ENCODE results near the gene TRIP4. TPM values are rescaled to one million over a fixed set of nuclear protein-coding genes. Genes with fewer than 3 reads are reported as not detected.

Gene TRIP4
- 23.2 TPM for total RNA-seq
- long read RNA-seq, transcript TRIP4-201 (13 exons, 2,045 nt): major isoform, 19 of 36 reads
- long read RNA-seq, partial matches to known transcripts: 4 of 36 reads
- long read RNA-seq, other reads (novel, unspliced or antisense): 13 of 36 reads

DNA sequence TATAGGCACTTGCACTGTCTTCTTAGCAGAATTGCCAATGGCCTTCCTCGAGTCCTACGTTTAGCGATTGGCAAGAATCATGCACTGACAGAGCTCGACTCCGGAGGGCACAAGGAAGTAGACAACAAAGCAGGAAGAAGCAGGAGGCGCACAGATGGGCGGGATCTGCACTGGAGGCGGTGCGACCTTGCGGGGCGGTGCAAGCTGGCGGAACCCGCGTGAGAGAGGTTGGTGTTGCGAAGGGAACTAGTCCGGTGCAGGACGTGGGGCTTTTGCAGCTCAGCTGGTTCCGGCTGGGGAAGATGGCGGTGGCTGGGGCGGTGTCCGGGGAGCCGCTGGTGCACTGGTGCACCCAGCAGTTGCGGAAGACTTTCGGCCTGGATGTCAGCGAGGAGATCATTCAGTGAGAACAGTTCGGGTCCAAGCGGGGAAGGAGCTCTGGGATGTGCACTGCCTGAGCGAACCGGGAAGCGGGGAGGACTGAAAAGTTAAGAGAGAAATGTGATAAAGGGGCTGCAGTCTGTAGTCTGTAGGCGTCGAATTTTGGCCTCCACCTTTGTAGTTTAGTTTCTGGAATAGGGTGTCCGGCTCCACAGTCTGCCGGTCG lies at the start of gene TRIP4:
Gene TRIP4 (plus strand): TSS at position 275 of the 607 bp plus-strand sequence. CDS start 28 bp downstream, at position 303.
- H3K27me3 ChIP-seq (ENCODE audit: low read depth): no peaks in the 10 kb centered on the region
- peaks cover 11% of the 10 kb centered on the region for H3K4me1 ChIP-seq
- DNase-seq (peak; percentile 98), ATAC-seq (peak; percentile 100)
- peaks cover 5% of the 10 kb centered on the region for H3K36me3 ChIP-seq
- H3K4me3 ChIP-seq: peak within 1 kb of the TSS; percentile 90
- TF ChIP-seq, protein P1, sequence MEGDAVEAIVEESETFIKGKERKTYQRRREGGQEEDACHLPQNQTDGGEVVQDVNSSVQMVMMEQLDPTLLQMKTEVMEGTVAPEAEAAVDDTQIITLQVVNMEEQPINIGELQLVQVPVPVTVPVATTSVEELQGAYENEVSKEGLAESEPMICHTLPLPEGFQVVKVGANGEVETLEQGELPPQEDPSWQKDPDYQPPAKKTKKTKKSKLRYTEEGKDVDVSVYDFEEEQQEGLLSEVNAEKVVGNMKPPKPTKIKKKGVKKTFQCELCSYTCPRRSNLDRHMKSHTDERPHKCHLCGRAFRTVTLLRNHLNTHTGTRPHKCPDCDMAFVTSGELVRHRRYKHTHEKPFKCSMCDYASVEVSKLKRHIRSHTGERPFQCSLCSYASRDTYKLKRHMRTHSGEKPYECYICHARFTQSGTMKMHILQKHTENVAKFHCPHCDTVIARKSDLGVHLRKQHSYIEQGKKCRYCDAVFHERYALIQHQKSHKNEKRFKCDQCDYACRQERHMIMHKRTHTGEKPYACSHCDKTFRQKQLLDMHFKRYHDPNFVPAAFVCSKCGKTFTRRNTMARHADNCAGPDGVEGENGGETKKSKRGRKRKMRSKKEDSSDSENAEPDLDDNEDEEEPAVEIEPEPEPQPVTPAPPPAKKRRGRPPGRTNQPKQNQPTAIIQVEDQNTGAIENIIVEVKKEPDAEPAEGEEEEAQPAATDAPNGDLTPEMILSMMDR (IDR thresholded peaks at IDR 0.05): no peak
- H3K27ac ChIP-seq: peak within 1 kb of the TSS; percentile 84
- intact Hi-C loops (cut with DNase I): no loop called here
- no peaks in the 10 kb centered on the region for H3K9me3 ChIP-seq

DNA sequence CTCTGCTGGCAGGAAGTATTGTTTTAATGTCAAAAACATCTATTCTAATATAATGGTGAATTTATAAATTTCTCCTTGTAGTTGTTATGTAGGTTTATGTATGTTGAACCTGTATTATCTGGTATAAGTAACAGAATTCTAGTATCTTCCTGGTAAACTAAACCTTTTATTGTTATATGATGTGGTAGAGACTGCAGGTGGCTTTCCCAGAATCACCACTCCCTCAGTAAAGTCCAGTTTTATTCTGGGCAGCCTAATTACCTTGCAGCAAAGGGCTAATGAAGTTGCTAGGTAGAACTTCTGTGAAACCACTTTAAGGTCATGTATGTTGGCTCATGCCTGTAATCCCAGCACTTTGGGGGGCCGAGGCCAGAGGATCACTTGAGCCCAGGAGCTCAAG lies 47.3 kb upstream of the TRIP4 start:
- Histone ChIP-seq H3K4me3 (no peak overlapping the region), H3K27me3 (ENCODE audit: low read depth) (no peaks in the 10 kb centered on the region), H3K4me1 (peaks cover 17% of the 10 kb centered on the region), H3K27ac (no peak overlapping the region), H3K9me3 (no peaks in the 10 kb centered on the region), H3K36me3 (peaks cover 11% of the 10 kb centered on the region)
- TF ChIP-seq, protein P1 (IDR thresholded peaks at IDR 0.05): no peak
- DNase-seq: no peak
- ATAC-seq: no peak
- intact Hi-C loops (cut with DNase I): no loop called here

DNA sequence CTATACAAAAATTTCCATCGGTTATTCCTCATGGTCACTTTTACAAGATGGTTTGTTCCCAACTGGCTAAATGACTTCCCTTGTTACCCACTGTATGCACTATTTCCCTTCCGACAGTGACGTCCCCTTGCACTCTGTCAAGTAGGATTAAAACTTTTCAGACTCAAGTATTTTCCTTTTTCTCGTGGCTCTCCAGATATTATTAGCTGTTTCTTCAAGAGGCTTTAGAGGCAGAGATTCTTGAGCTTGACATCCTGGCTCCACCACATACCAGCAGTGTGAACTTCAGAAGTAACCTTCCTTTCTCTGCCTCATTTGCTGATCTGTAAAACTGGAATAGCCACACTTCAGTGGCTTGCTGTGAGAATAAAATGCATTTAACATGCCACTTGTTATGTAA lies 45.7 kb upstream of the TRIP4 start:
- Histone ChIP-seq H3K9me3 (no peaks in the 10 kb centered on the region), H3K27ac (no peak overlapping the region), H3K36me3 (peaks cover 11% of the 10 kb centered on the region), H3K4me1 (peaks cover 18% of the 10 kb centered on the region), H3K4me3 (no peak overlapping the region), H3K27me3 (ENCODE audit: low read depth) (no peaks in the 10 kb centered on the region)
- ATAC-seq (peak; percentile 80 to 86), DNase-seq (no peak)
- TF ChIP-seq, protein P1 (IDR thresholded peaks at IDR 0.05): no peak
- intact Hi-C loops (cut with DNase I): no loop called here

DNA sequence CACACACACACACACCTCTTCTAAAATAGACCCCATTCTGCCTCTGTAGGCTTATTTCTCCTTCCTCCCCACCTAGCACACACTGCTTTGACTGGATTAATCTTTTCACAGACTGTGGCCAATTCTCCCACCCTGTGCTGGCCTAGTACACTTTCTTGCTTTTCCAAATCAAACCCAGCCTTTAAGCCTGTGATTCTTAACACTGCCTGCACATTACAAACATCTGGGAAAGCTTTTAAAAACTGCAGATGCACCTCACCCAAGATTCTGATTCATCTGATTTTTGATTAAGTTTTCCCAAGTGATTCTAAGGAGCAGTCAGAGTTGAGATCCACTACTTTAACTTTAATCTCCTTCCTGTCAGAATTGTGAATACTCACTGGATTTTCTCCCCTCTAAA lies 44.4 kb upstream of the TRIP4 start:
- H3K9me3 ChIP-seq: no peaks in the 10 kb centered on the region
- ATAC-seq: no peak
- H3K36me3 ChIP-seq: peaks cover 22% of the 10 kb centered on the region
- no peaks in the 10 kb centered on the region for H3K27me3 ChIP-seq (ENCODE audit: low read depth)
- no peak overlapping the region for H3K4me3 ChIP-seq
- H3K4me1 ChIP-seq: peaks cover 12% of the 10 kb centered on the region
- intact Hi-C loops (cut with DNase I): no loop called here
- H3K27ac ChIP-seq: no peak overlapping the region
- TF ChIP-seq, protein P1 (IDR thresholded peaks at IDR 0.05): no peak
- no peak for DNase-seq

DNA sequence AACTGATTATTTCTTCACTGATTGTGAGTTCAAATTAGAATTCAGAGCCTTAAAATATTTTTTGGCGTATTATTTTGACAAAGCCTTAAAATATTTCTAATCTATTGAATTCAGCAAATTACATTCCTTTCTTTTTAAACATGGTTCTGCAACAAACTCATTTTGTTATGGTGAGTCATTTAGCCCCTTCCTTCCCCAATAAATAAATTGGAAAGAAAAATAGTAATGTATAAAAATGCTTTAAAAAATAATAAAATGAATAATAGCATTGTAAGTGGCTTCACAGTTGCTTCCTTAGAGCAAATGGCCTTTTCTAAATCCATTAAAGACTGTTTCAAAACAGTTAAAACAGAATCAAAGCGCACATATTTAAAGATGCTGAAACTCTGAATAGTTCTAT lies 43.8 kb upstream of the TRIP4 start:
- Histone ChIP-seq H3K27ac (no peak overlapping the region), H3K27me3 (ENCODE audit: low read depth) (no peaks in the 10 kb centered on the region), H3K36me3 (peaks cover 26% of the 10 kb centered on the region), H3K4me1 (peaks cover 12% of the 10 kb centered on the region), H3K9me3 (no peaks in the 10 kb centered on the region), H3K4me3 (no peak overlapping the region)
- DNase-seq (no peak), ATAC-seq (no peak)
- intact Hi-C loops (cut with DNase I): no loop called here
- TF ChIP-seq, protein P1 (IDR thresholded peaks at IDR 0.05): no peak
